GM10266 (cell line): ENCODE results near the gene FBXL22.

ENCODE experiments used
- DNase-seq: peaks from one replicate; pipeline ENCODE4 v3.0.0; 2012; ENCODE audit errors: extremely low spot score
- CTCF ChIP-seq: IDR thresholded peaks from 2 replicates; pipeline ENCODE4 v1.5.1; 2012; ENCODE audit warnings: mild to moderate bottlenecking, low read depth; ENCODE audit not compliant: control insufficient read depth, insufficient read depth; ENCODE audit errors: missing control alignments

FBXL22 gene

GRCh38 chr15:63605036-63605435, 7.8 kb downstream of the FBXL22 start:
- TF ChIP-seq CTCF, result no peak
- DNase-seq, result no peak

- peak; percentile 53 for DNase-seq
- no peak for TF ChIP-seq CTCF
These were observed 8.6 kb downstream of the FBXL22 start for GRCh38 chr15:63605816-63606215.

GRCh38 chr15:63606308-63606707, 9.1 kb downstream of the FBXL22 start:
- TF ChIP-seq CTCF, result no peak
- DNase-seq, result no peak

GRCh38 chr15:63608989-63609388, 11.8 kb downstream of the FBXL22 start:
- TF ChIP-seq CTCF, result no peak
- no peak for DNase-seq

GRCh38 chr15:63609448-63609847, 12.3 kb downstream of the FBXL22 start:
- no peak for TF ChIP-seq CTCF

GRCh38 chr15:63610209-63610841, 13.1 kb downstream of the FBXL22 start:
- TF ChIP-seq CTCF, result peak; percentile 82
- peak; percentile 80 for DNase-seq

More at GRCh38 chr15:63609448-63609847, 12.3 kb downstream of the FBXL22 start:
- no peak for DNase-seq

GRCh38 chr15:63611177-63611576, 14.0 kb downstream of the FBXL22 start:
- TF ChIP-seq CTCF, result no peak
- no peak for DNase-seq
